Tibial artery (tissue), 4 donors: ENCODE measurements around the gene PIAS1.

ENCODE experiments used
- DNase-seq, 2 donors: peaks; one replicate each; pipeline ENCODE4 v3.0.0-alpha.2; 2019
- H3K27ac ChIP-seq, 2 donors: fragments of 200-600 bp; sonication (generic) in 1 of 2; 1 replicate in 1 of 2; 2 replicates in 1 of 2; pipeline ENCODE4 v1.5.1; 2018 to 2019; ENCODE audit warnings: mild to moderate bottlenecking in 1 of 2
- H3K27me3 ChIP-seq, 2 donors: fragments of 200-600 bp; sonication (generic) in 1 of 2; one replicate each; pipeline versions ENCODE4 v1.5.1 to v1.6.0; 2016 to 2019
- H3K36me3 ChIP-seq, 3 donors: fragments of 200-600 bp; sonication (generic) in 2 of 3; one replicate each; pipeline ENCODE4 v1.5.1; 2016 to 2019; ENCODE audit warnings: mild to moderate bottlenecking in 2 of 3
- H3K4me1 ChIP-seq, 4 donors: fragments of 200-600 bp; sonication (generic) in 2 of 4; 1 replicate in 3 of 4; 2 replicates in 1 of 4; pipeline ENCODE4 v1.5.1; 2016 to 2019
- H3K4me3 ChIP-seq, 2 donors: fragments of 200-600 bp; sonication (generic) in 1 of 2; 1 replicate in 1 of 2; 2 replicates in 1 of 2; pipeline ENCODE4 v1.5.1; 2018 to 2019; ENCODE audit warnings: mild to moderate bottlenecking in 2 of 2
- H3K9me3 ChIP-seq, 3 donors: fragments of 200-600 bp; sonication (generic) in 1 of 3; one replicate each; pipeline ENCODE4 v1.5.1; 2016 to 2019
- intact Hi-C: fragments of 100-400 bp; cut with DNase I; formaldehyde crosslinking; loops from one replicate; pipeline ENCODE4 v1.15.0; 2023; ENCODE audit warnings: low total_unique reads
- TF ChIP-seq, protein P1 (sequence below), 2 experiments: fragments of 200-600 bp in 1 of 2; fragments of 450-650 bp in 1 of 2; IDR thresholded peaks; one replicate each; pipeline ENCODE4 v1.5.1; 2017 to 2019; ENCODE audit warnings: antibody characterized with exemption in 2 of 2, mild to moderate bottlenecking in 1 of 2, moderate library complexity in 1 of 2

Gene PIAS1

DNA sequence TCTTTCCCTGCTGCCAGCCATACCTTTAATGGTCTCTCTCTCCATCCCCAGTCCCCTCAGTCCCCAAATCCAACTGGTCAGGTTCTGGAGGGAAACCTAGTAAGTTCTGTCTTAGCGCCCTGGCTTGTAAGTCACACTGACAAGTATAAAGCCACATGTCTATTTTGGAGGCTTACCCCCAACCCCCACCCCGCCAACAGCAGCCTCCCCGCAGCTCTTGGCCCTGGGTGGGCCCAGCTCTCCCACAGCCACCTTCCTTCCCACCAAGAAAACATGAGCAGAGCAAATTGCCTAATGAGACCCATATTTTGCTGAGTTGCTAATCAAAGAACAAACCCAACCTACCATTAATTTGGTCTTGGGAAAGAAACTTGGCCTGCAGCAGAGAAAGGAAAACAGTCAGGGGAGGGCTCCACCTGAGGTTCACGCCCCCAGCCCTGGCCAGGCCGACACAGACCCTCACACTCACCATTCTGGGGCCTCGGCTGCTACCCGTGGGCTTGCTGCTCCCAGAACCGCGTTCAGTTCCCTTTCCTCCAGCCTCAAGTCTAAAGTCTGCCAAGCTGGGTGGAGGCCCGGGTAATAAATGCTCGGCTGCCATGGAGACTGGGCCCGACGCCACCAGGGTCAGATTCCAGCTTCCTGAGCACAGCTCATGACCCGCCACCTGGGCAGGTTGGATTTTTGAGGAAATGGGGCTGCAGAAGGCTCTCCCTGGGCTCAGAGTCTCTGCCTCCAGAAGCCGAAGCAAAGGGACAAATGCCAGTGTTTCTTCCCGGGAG is 150.9 kb downstream of the PIAS1 start, which contains the start of gene CALML4:
TSS of gene CALML4 (minus strand) at position 557 of the 782 bp plus-strand sequence. CDS start at position 472, 85 bp downstream.
- H3K4me1 ChIP-seq = peaks cover 0 to 29% (median 11%) of the 10 kb centered on the region in 4 donors
- no peak within 1 kb of the TSS for H3K27ac ChIP-seq
- H3K36me3 ChIP-seq = no peaks in the 10 kb centered on the region
- intact Hi-C loops = loop anchor here (5.0 kb wide), 1 partner anchor 343 kb away; no protein-coding TSS in a partner anchor
- peaks cover 0 to 5% of the 10 kb centered on the region in 2 donors for H3K27me3 ChIP-seq
- H3K4me3 ChIP-seq = peak within 1 kb of the TSS; percentile 1 to 3
- DNase-seq = peak in 1 of 2 donors; percentile 66
- TF ChIP-seq, protein P1, sequence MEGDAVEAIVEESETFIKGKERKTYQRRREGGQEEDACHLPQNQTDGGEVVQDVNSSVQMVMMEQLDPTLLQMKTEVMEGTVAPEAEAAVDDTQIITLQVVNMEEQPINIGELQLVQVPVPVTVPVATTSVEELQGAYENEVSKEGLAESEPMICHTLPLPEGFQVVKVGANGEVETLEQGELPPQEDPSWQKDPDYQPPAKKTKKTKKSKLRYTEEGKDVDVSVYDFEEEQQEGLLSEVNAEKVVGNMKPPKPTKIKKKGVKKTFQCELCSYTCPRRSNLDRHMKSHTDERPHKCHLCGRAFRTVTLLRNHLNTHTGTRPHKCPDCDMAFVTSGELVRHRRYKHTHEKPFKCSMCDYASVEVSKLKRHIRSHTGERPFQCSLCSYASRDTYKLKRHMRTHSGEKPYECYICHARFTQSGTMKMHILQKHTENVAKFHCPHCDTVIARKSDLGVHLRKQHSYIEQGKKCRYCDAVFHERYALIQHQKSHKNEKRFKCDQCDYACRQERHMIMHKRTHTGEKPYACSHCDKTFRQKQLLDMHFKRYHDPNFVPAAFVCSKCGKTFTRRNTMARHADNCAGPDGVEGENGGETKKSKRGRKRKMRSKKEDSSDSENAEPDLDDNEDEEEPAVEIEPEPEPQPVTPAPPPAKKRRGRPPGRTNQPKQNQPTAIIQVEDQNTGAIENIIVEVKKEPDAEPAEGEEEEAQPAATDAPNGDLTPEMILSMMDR (IDR thresholded peaks at IDR 0.05) = no peak
- no peaks in the 10 kb centered on the region for H3K9me3 ChIP-seq

DNA sequence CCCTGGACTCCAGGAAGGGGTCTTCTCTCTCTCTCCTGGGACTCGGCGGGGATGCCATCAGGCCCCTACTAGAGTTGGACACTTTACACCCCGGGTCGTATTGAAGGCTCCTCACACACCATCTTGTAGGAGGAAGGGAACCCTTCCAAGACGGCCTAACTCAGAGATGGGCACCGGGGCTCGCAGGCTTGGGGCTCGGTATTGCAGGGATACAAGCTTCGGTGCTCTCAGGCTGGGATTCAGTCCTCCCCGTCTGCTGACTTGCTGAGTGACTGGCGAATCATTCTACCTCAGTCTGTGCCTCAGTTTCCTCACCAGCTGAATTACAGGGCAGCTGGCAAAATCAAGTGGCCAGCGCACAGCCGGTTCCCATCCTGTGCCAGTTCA is 151.4 kb downstream of the PIAS1 start:
- no peak for DNase-seq
- Histone ChIP-seq H3K27ac (no peak overlapping the region), H3K9me3 (no peaks in the 10 kb centered on the region), H3K4me1 (peaks cover 0 to 27% (median 9%) of the 10 kb centered on the region in 4 donors), H3K27me3 (peaks cover 0 to 5% of the 10 kb centered on the region in 2 donors), H3K36me3 (no peaks in the 10 kb centered on the region), H3K4me3 (peak overlapping the region; percentile 1 to 3)
- intact Hi-C loops = loop anchor here (5.0 kb wide), 1 partner anchor 343 kb away; no protein-coding TSS in a partner anchor
- TF ChIP-seq, protein P1 (IDR thresholded peaks at IDR 0.05) = no peak

DNA sequence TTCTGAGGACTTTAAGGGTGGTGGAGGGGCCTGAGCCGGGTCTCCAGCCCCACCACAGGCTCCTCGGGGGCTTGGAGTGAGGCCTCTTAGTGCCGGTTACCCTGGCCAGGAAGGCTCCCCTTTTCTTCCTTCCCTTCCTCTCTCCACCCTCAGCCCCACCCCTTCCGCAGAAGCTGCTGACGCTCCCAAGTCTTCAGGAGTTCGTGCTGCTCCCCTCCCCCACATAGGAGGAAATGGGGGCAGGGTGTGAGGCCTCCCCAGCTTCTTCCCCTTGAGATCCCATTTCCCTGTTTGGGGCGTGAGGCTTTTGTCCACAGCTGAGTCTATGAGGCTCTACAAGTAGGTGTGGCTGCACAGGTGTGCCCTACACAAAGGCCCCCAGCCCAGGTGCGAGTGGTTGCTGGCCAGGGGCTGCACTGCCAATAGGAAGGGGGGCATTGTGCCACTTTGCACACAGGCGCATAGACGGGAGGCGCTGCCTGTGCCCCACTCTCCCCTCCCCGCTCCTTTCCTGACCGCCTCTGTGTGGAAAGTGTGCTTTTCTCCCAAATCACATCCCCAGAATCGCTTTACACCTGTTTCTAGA is 151.9 kb downstream of the PIAS1 start:
- Histone ChIP-seq H3K4me3 (peak overlapping the region in 1 of 2 donors; percentile 1), H3K9me3 (no peaks in the 10 kb centered on the region), H3K4me1 (peaks cover 0 to 27% (median 10%) of the 10 kb centered on the region in 4 donors), H3K36me3 (no peaks in the 10 kb centered on the region), H3K27me3 (peaks cover 0 to 5% of the 10 kb centered on the region in 2 donors), H3K27ac (no peak overlapping the region)
- DNase-seq = peak; percentile 72 to 79
- intact Hi-C loops = loop anchor here (5.0 kb wide), 1 partner anchor 344 kb away; no protein-coding TSS in a partner anchor
- TF ChIP-seq, protein P1 (IDR thresholded peaks at IDR 0.05) = no peak

DNA sequence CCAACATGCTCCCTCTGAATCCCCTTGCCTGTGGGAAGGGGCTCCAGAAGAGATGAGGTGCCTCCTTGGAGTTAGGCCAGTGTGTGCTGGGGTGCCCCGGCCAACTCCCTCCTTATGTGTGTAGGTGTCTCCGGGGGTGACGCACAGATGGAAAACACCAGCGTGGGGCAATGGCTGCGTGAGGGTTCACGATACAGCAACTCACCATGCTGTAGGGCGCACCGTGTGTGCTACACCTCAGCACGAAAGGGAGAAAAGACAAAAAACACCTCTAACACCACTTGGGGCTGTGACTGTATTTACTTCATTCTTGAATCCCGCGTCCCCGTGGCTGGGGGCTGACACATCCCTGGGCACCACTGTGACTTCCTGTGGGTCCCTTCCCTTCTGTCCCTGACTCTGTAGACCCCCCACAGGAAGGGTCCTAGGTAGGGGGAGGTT is 152.6 kb downstream of the PIAS1 start:
- Histone ChIP-seq H3K27me3 (peaks cover 0 to 5% of the 10 kb centered on the region in 2 donors), H3K4me3 (no peak overlapping the region), H3K27ac (no peak overlapping the region), H3K36me3 (no peaks in the 10 kb centered on the region), H3K9me3 (no peaks in the 10 kb centered on the region), H3K4me1 (peaks cover 0 to 27% (median 10%) of the 10 kb centered on the region in 4 donors)
- TF ChIP-seq, protein P1 (IDR thresholded peaks at IDR 0.05) = no peak
- DNase-seq = no peak
- intact Hi-C loops = loop anchor here (5.0 kb wide), 1 partner anchor 344 kb away; no protein-coding TSS in a partner anchor

DNA sequence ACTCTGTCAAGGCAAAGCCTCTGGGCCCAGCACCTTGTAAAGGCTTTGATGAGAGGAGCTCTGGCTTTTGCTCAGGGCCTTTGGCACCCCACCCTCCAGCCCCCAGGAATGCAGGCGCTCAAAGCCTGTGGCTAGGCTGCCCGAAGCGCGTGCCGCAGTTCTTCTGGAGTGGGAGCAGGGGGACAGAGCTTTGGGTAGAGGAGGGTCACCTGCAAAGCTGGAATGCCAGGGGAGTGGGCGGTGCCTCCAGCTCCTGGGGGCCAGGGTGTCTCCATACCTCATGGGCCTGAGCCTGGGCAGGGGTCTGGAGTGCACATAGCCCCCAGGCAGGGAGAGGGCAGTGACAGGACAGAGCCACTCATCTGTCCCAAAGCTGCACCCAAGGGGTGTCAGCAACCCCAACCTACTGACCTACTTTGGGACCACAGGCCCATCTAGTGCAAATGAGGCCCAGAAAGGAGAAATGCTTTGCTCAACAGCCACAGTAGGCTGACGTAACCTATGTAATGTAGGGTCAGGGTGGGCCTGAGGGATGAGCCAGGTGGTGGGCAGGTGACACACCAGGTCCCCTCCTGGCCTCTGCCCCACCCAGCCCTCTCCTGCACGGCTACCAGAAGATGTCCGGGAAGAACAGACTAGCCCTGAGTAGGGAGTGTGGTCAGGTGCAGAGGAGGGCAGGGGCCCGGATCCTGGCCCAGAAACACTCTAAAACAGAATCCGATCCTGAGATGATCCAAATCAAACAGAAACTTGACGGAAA is 153.2 kb downstream of the PIAS1 start:
- Histone ChIP-seq H3K27me3 (peaks cover 0 to 5% of the 10 kb centered on the region in 2 donors), H3K4me3 (no peak overlapping the region), H3K4me1 (peaks cover 0 to 27% (median 10%) of the 10 kb centered on the region in 4 donors), H3K9me3 (no peaks in the 10 kb centered on the region), H3K27ac (no peak overlapping the region), H3K36me3 (no peaks in the 10 kb centered on the region)
- TF ChIP-seq, protein P1 (IDR thresholded peaks at IDR 0.05) = no peak
- peak in 1 of 2 donors; percentile 51 for DNase-seq
- intact Hi-C loops = loop anchor here (5.0 kb wide), 1 partner anchor 345 kb away; no protein-coding TSS in a partner anchor
